Left lung (tissue), 10 donors: ENCODE data around the gene SLC16A12. TPM values are rescaled to one million over a fixed set of nuclear protein-coding genes. Genes with fewer than 3 reads are reported as not detected.
A peak's percentile ranks its signal among the peaks of the same experiment; 100 is the strongest.
"Not testable (repeated sequence)": the region's sequence is repeated elsewhere in the genome, so short reads cannot be mapped to it uniquely, and the experiment has no call there.

Experiments used
- ATAC-seq: fragments of 200-7000 bp; cut with Tn5 transposase; one replicate; pipeline ENCODE4 v1.9.1; 2020; ENCODE audit warnings: moderate library complexity
- DNase-seq, 4 donors: peaks; one replicate each; pipeline ENCODE4 v3.0.0-alpha.2; 2013 to 2020
- H3K27ac ChIP-seq, 2 donors: fragments of 200-600 bp; sonication (generic) in 1 of 2; one replicate each; pipeline versions ENCODE4 v1.5.0 to v1.8.0; 2020 to 2021
- H3K27me3 ChIP-seq, 2 donors: fragments of 200-600 bp; sonication (generic) in 1 of 2; one replicate each; pipeline versions ENCODE4 v1.5.0 to v1.8.0; 2020 to 2021
- H3K36me3 ChIP-seq, 2 donors: fragments of 200-600 bp; sonication (generic) in 1 of 2; one replicate each; pipeline versions ENCODE4 v1.5.0 to v1.8.0; 2020 to 2021
- H3K4me1 ChIP-seq, 2 donors: fragments of 200-600 bp; one replicate each; pipeline ENCODE4 v1.8.0; 2021
- H3K4me3 ChIP-seq, 2 donors: fragments of 200-600 bp; sonication (generic) in 1 of 2; one replicate each; pipeline versions ENCODE4 v1.5.0 to v1.8.0; 2020 to 2021; ENCODE audit warnings: mild to moderate bottlenecking in 1 of 2
- H3K9me3 ChIP-seq, 2 donors: fragments of 200-600 bp; sonication (generic) in 1 of 2; one replicate each; pipeline versions ENCODE4 v1.5.0 to v1.8.0; 2020 to 2021
- intact Hi-C, 2 donors: fragments of 100-400 bp; cut with DNase I; formaldehyde crosslinking; loops; one replicate each; pipeline versions ENCODE4 v1.11.2 to v1.14.2; 2022
- polyA plus RNA-seq, 6 donors: library from polyadenylated mRNA; unstranded; fragments of 120-200 nt; gene quantifications; one replicate each; pipeline ENCODE4 v1.2.1, GENCODE V29; 2013; ENCODE audit not compliant: insufficient read length in 6 of 6
- total RNA-seq, 2 donors: library from RNA; stranded (reverse); fragmentation: NEBNext Ultra II Directional; extraction: Animal tissue kit (Norgen Biotek cat#: 25700); gene quantifications; one replicate each; pipeline ENCODE4 v1.2.1, GENCODE V29; 2021
- TF ChIP-seq, protein P1 (sequence below), 2 donors: fragments of 200-600 bp; sonication (generic) in 1 of 2; IDR thresholded peaks; one replicate each; pipeline versions ENCODE4 v1.5.0 to v1.8.0; 2021; ENCODE audit warnings: antibody characterized with exemption in 2 of 2
- donor health status: DM: no; HTN: yes; CAD: no.
- donor health status: DM: no; HTN: no; CAD: no.

SLC16A12 gene
- total and polyA plus RNA-seq, 8 donors, result 0.90 to 6.3 (median 1.3) TPM

GRCh38 chr10:89536013-89536354 is 590 bp upstream of the SLC16A12 start:
- Histone ChIP-seq H3K9me3 (no peaks in the 10 kb centered on the region), H3K4me3 (peak overlapping the region; percentile 33 to 36), H3K4me1 (peaks cover 0 to 14% of the 10 kb centered on the region in 2 donors), H3K27ac (no peak overlapping the region), H3K27me3 (peaks cover 35 to 74% of the 10 kb centered on the region in 2 donors), H3K36me3 (no peaks in the 10 kb centered on the region)
- intact Hi-C loops, result no loop called here
- DNase-seq, result no peak
- ATAC-seq, result no peak
- TF ChIP-seq, protein P1, sequence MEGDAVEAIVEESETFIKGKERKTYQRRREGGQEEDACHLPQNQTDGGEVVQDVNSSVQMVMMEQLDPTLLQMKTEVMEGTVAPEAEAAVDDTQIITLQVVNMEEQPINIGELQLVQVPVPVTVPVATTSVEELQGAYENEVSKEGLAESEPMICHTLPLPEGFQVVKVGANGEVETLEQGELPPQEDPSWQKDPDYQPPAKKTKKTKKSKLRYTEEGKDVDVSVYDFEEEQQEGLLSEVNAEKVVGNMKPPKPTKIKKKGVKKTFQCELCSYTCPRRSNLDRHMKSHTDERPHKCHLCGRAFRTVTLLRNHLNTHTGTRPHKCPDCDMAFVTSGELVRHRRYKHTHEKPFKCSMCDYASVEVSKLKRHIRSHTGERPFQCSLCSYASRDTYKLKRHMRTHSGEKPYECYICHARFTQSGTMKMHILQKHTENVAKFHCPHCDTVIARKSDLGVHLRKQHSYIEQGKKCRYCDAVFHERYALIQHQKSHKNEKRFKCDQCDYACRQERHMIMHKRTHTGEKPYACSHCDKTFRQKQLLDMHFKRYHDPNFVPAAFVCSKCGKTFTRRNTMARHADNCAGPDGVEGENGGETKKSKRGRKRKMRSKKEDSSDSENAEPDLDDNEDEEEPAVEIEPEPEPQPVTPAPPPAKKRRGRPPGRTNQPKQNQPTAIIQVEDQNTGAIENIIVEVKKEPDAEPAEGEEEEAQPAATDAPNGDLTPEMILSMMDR (IDR thresholded peaks at IDR 0.05), result no peak

GRCh38 chr10:89534826-89535166 is 598 bp downstream of the SLC16A12 start:
- H3K4me1 ChIP-seq, result peaks cover 0 to 14% of the 10 kb centered on the region in 2 donors

GRCh38 chr10:89532476-89532875 is 2.9 kb downstream of the SLC16A12 start:
- Histone ChIP-seq H3K4me1 (peaks cover 0 to 14% of the 10 kb centered on the region in 2 donors), H3K36me3 (no peaks in the 10 kb centered on the region), H3K27ac (no peak overlapping the region), H3K27me3 (peaks cover 35 to 71% of the 10 kb centered on the region in 2 donors), H3K9me3 (no peaks in the 10 kb centered on the region), H3K4me3 (no peak overlapping the region)
- TF ChIP-seq, protein P1 (IDR thresholded peaks at IDR 0.05), result no peak
- DNase-seq (no peak), ATAC-seq (no peak)
- intact Hi-C loops, result no loop called here

More at GRCh38 chr10:89534826-89535166, 598 bp downstream of the SLC16A12 start:
- Histone ChIP-seq H3K27me3 (peaks cover 35 to 81% of the 10 kb centered on the region in 2 donors), H3K9me3 (no peaks in the 10 kb centered on the region), H3K27ac (no peak overlapping the region), H3K36me3 (no peaks in the 10 kb centered on the region), H3K4me3 (peak overlapping the region; percentile 33 to 36)
- DNase-seq, result no peak
- TF ChIP-seq, protein P1 (IDR thresholded peaks at IDR 0.05), result no peak
- no peak for ATAC-seq
- intact Hi-C loops, result no loop called here

DNA sequence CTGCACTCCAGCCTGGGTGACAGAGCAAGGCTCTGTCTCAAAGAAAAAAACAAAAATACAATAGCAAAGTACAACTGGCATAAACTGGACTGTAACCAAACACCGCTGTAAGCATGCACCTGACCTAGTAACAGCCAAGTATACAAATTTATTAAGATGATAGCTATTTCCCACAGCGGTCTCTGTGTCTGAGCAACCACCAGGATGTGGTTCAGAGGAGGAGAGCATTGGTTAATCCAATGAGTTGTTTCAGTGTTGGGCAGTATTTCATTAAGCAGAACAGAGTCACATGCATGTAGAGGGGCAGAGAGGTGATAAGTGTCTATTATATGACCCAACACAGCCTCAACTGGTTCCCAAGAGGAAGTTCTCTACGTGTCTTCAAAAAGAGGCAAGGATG is 4.0 kb downstream of the SLC16A12 start:
- ATAC-seq (no peak), DNase-seq (no peak)
- Histone ChIP-seq H3K9me3 (no peaks in the 10 kb centered on the region), H3K27ac (no peak overlapping the region), H3K36me3 (no peaks in the 10 kb centered on the region), H3K4me1 (peaks cover 0 to 14% of the 10 kb centered on the region in 2 donors), H3K27me3 (peaks cover 34 to 60% of the 10 kb centered on the region in 2 donors), H3K4me3 (no peak overlapping the region)
- intact Hi-C loops, result no loop called here
- TF ChIP-seq, protein P1 (IDR thresholded peaks at IDR 0.05), result no peak

GRCh38 chr10:89529711-89530110 is 5.7 kb downstream of the SLC16A12 start:
- intact Hi-C loops, DNase-seq, H3K27ac ChIP-seq, H3K9me3 ChIP-seq, H3K4me3 ChIP-seq, ATAC-seq, H3K36me3 ChIP-seq, H3K4me1 ChIP-seq: not testable (repeated sequence)
- peaks cover 19 to 44% of the 10 kb centered on the region in 2 donors for H3K27me3 ChIP-seq

DNA sequence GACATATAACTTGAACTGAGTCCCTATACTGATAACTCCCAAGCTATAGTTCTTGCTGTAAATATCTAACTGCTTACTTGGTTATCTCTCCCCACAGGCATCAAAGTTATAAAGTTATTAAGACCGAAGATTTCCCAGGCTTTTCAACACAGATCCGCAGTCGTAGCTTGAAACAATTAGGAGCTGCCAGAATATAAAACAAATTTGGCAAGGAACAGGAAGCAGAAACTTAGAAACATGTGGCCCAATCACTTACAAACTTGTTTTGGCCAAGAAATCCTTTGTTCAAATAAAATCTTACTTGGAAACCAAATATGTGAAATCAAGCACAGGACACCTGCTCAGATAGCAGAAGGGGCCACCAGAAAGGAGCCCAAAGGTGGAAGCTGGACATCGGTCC is 9.0 kb downstream of the SLC16A12 start:
- Histone ChIP-seq H3K9me3 (no peaks in the 10 kb centered on the region), H3K27ac (no peak overlapping the region), H3K27me3 (peaks cover 0 to 10% of the 10 kb centered on the region in 2 donors), H3K36me3 (no peaks in the 10 kb centered on the region), H3K4me3 (no peak overlapping the region), H3K4me1 (no peaks in the 10 kb centered on the region)
- intact Hi-C loops, result no loop called here
- ATAC-seq (no peak), DNase-seq (no peak)
- TF ChIP-seq, protein P1 (IDR thresholded peaks at IDR 0.05), result no peak
